Ishikawa (cell line): ENCODE measurements around the gene SUMO3.

Experiments used
- CEBPB ChIP-seq: IDR thresholded peaks from 2 replicates; pipeline ENCODE4 v1.6.1; 2012
- CREB1 ChIP-seq: IDR thresholded peaks from 2 replicates; pipeline ENCODE4 v1.6.1; 2012; ENCODE audit warnings: low read depth
- EGR1 ChIP-seq: IDR thresholded peaks from 2 replicates; pipeline ENCODE4 v1.6.1; 2012
- EP300 ChIP-seq: IDR thresholded peaks from 2 replicates; pipeline ENCODE4 v1.6.1; 2012; ENCODE audit warnings: borderline replicate concordance
- FOXM1 ChIP-seq: IDR thresholded peaks from 2 replicates; pipeline ENCODE4 v1.6.1; 2012; ENCODE audit warnings: low read depth, borderline replicate concordance
- NFIC ChIP-seq: IDR thresholded peaks from 2 replicates; pipeline ENCODE4 v1.6.1; 2012
- RAD21 ChIP-seq: IDR thresholded peaks from 2 replicates; pipeline ENCODE4 v1.6.1; 2012; ENCODE audit warnings: low read depth
- TAF1 ChIP-seq: IDR thresholded peaks from 2 replicates; pipeline ENCODE4 v1.6.1; 2012; ENCODE audit warnings: low read depth, mild to moderate bottlenecking
- TCF12 ChIP-seq: IDR thresholded peaks from 2 replicates; pipeline ENCODE4 v1.6.1; 2012; ENCODE audit warnings: low read depth
- TEAD4 ChIP-seq: IDR thresholded peaks from 2 replicates; pipeline ENCODE4 v1.6.1; 2012
- USF1 ChIP-seq: IDR thresholded peaks from 2 replicates; pipeline ENCODE4 v1.6.1; 2012
- YY1 ChIP-seq: IDR thresholded peaks from 2 replicates; pipeline ENCODE4 v1.6.1; 2012; ENCODE audit warnings: low read depth
- ZBTB7A ChIP-seq: IDR thresholded peaks from 2 replicates; pipeline ENCODE4 v1.6.1; 2012; ENCODE audit warnings: low read depth
- TF ChIP-seq, protein P1 (sequence below): IDR thresholded peaks from 2 replicates; pipeline ENCODE4 v1.6.1; 2012; ENCODE audit warnings: low read depth, mild to moderate bottlenecking
- TF ChIP-seq, protein P2 (sequence below): IDR thresholded peaks from 2 replicates; pipeline ENCODE4 v1.6.1; 2012

SUMO3 gene

DNA sequence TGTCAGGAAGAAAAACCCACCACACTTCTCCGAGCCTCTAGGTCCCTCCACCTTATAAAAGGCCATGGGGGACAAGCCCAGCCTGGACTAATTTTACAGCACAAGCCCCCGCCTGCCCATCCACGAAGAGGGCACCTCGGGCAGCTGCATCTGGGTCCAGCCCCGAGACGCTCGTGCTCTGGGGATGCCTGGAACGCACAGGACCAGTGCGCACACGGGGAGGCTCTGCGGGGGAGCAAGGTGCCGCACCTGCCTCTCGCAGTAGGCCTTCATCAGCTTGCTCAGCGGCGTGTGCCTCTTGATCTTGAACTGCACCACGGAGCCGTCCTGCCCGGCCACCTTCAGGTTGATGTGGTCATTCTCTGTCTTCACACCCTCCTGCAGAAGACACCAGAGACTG, 4.1 kb downstream of the SUMO3 start:
- TF ChIP-seq EGR1 (no peak), ZBTB7A (no peak), TAF1 (no peak), CEBPB (no peak), YY1 (no peak), TEAD4 (no peak)
- TF ChIP-seq, protein P1, sequence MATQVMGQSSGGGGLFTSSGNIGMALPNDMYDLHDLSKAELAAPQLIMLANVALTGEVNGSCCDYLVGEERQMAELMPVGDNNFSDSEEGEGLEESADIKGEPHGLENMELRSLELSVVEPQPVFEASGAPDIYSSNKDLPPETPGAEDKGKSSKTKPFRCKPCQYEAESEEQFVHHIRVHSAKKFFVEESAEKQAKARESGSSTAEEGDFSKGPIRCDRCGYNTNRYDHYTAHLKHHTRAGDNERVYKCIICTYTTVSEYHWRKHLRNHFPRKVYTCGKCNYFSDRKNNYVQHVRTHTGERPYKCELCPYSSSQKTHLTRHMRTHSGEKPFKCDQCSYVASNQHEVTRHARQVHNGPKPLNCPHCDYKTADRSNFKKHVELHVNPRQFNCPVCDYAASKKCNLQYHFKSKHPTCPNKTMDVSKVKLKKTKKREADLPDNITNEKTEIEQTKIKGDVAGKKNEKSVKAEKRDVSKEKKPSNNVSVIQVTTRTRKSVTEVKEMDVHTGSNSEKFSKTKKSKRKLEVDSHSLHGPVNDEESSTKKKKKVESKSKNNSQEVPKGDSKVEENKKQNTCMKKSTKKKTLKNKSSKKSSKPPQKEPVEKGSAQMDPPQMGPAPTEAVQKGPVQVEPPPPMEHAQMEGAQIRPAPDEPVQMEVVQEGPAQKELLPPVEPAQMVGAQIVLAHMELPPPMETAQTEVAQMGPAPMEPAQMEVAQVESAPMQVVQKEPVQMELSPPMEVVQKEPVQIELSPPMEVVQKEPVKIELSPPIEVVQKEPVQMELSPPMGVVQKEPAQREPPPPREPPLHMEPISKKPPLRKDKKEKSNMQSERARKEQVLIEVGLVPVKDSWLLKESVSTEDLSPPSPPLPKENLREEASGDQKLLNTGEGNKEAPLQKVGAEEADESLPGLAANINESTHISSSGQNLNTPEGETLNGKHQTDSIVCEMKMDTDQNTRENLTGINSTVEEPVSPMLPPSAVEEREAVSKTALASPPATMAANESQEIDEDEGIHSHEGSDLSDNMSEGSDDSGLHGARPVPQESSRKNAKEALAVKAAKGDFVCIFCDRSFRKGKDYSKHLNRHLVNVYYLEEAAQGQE = no peak
- TF ChIP-seq, protein P2, sequence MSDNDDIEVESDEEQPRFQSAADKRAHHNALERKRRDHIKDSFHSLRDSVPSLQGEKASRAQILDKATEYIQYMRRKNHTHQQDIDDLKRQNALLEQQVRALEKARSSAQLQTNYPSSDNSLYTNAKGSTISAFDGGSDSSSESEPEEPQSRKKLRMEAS = no peak

GRCh38 chr21:44813149-44813548, 4.7 kb downstream of the SUMO3 start:
- no peak for TF ChIP-seq ZBTB7A
- TF ChIP-seq RAD21 = no peak
- TF ChIP-seq TAF1 = no peak
- TF ChIP-seq, protein P2 = no peak
- no peak for TF ChIP-seq FOXM1
- no peak for TF ChIP-seq CEBPB
- TF ChIP-seq TEAD4 = no peak
- no peak for TF ChIP-seq EP300
- no peak for TF ChIP-seq EGR1

GRCh38 chr21:44812640-44813039, 5.2 kb downstream of the SUMO3 start:
- no peak for TF ChIP-seq FOXM1
- TF ChIP-seq NFIC = no peak
- no peak for TF ChIP-seq TAF1
- TF ChIP-seq CREB1 = no peak

DNA sequence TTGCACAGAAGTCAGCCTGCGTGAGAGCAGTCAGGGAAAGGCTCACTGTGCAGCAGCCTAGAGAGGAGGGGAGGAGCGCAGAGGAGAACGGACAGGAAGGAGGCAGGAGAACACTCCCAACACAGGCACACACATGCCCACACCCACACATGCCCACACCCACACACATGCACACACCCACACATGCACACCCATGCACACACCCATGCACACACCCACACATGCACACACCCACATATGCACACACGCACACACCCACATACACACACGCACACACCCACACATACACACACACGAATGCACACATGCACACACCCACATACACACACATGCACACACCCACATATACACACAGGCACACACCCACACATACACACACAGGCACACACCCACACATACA, 7.1 kb downstream of the SUMO3 start:
- TF ChIP-seq FOXM1 (no peak), TEAD4 (no peak), CREB1 (no peak), RAD21 (no peak), EP300 (no peak), TCF12 (no peak), TAF1 (no peak), CEBPB (no peak), USF1 (no peak), NFIC (no peak), ZBTB7A (no peak), YY1 (no peak), EGR1 (no peak)
- TF ChIP-seq, protein P1 = no peak
- TF ChIP-seq, protein P2 = no peak

DNA sequence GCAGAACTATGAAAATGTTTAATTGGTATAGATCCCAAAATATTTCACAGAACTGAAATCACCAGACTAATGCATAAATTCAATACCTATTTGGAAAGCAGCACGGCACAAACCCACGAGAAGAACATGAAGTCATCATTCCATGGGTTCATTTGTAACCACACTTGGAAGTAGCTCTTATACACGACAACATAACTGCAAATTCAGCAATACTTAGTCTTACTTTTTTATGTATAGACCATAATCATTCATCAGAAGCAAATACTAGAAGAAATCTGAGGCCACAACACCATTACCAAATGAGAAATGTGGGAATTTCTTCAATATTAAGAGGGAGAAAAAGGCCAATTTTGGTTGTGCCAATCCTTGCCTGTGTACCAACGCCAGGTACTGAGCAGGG, 12.0 kb downstream of the SUMO3 start:
- TF ChIP-seq USF1 (no peak), ZBTB7A (no peak), NFIC (no peak)
- TF ChIP-seq, protein P1 = no peak
